B cell (primary cell): ENCODE measurements around the gene FCER1G.
A peak's percentile ranks its signal among the peaks of the same experiment; 100 is the strongest.

ENCODE experiments used
- CTCF ChIP-seq: fragments of 200-600 bp; IDR thresholded peaks from one replicate; pipeline ENCODE4 v1.8.0; 2022; ENCODE audit warnings: antibody characterized with exemption, mild to moderate bottlenecking
- EZH2 ChIP-seq: IDR thresholded peaks from 2 replicates; pipeline ENCODE4 v1.6.1; 2012; ENCODE audit warnings: borderline replicate concordance, low read depth, mild to moderate bottlenecking, moderate library complexity, low read length; ENCODE audit not compliant: insufficient read depth, poor library complexity, severe bottlenecking

DNA sequence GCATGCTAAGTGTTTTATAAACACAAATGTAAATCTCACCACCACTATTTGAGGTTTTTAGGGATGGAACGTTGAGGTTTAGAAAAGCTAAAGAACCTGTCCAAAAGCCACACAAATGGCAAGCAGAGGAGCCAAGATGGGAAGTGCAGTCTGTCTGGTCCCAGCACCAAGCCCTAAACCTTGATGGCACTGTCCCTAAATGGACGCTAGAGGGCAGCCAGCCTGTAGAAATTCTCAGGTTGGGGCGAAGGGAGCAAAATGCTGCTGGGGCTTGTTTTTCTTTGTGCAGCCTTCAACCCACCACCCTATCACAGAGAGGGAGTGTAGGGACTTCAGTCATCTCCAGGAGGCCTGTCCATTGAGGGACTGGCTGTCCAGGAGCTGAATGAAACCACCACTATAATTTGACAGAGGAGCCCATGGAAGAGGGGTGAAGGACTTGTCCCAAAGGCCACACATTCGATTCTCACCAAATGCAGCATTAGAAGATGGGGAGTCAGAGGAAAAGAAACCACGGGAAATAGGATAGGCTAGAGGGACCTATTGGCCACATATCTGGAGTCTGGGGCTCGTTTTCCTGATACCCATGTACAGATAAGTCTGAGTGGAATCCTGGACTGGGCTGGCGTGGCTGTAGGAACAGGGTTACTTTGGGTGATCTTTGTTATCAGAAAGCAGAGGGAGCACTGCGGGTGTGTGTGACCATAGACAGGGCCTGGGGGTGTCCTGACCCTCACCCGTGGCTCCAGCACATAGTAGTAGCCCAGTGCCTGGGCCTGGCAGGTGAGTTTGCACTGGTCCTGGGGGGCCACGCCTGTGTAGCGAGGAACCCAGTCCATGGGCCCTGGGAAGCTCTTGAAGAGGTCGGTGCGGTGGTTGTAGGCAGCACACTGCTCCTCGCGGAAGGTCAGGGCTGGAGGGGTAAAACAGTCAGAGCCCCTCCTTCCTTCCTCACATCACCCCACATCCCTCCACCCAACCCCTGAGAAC, 22.3 kb upstream of the FCER1G start:
- TF ChIP-seq CTCF (peak; percentile 92), EZH2 (no peak)
